K562 (cell line): ENCODE results near the gene TBX1. TPM values are rescaled to one million over a fixed set of nuclear protein-coding genes. Genes with fewer than 3 reads are reported as not detected.
A peak's percentile ranks its signal among the peaks of the same experiment; 100 is the strongest.

Experiments used
- CBX3 ChIP-seq, 2 experiments: IDR thresholded peaks; 1 replicate in 1 of 2; 2 replicates in 1 of 2; pipeline ENCODE4 v1.6.1; 2012; ENCODE audit warnings: inconsistent platforms in 2 of 2, low read length in 2 of 2, borderline replicate concordance in 1 of 2, control low read depth in 1 of 2
- CBX5 ChIP-seq: IDR thresholded peaks from 2 replicates; pipeline ENCODE4 v1.6.1; 2014; ENCODE audit warnings: low read depth, borderline replicate concordance
- CEBPG ChIP-seq, 3 experiments: fragments of 200-800 bp in 1 of 3; sonication (Bioruptor generic) in 1 of 3; sonication (generic) in 1 of 3; formaldehyde crosslinking in 1 of 3; IDR thresholded peaks in 2 of 3; conservative IDR thresholded peaks in 1 of 3; 2 replicates each; pipeline versions ENCODE4 v1.6.1 to v1.8.0; 2016 to 2022; ENCODE audit warnings: missing compliant biosample characterization in 2 of 3, missing genetic modification characterization in 2 of 3, mild to moderate bottlenecking in 1 of 3, missing genetic modification reagents in 1 of 3
- CEBPZ ChIP-seq: fragments of 150-350 bp; IDR thresholded peaks from 2 replicates; pipeline ENCODE4 v1.6.1; 2014; ENCODE audit warnings: low read depth, mild to moderate bottlenecking, low read length, borderline replicate concordance
- CHD4 ChIP-seq: fragments of 200-600 bp; sonication (generic); IDR thresholded peaks from 3 replicates; pipeline ENCODE4 v1.6.1; 2012; ENCODE audit warnings: low read depth, mild to moderate bottlenecking, mixed read lengths, low read length, inconsistent platforms; ENCODE audit not compliant: insufficient read depth, insufficient replicate concordance, poor library complexity, severe bottlenecking
- EZH2 ChIP-seq: IDR thresholded peaks from 2 replicates; pipeline ENCODE4 v1.6.1; 2012; ENCODE audit warnings: low read depth, mild to moderate bottlenecking, inconsistent platforms, low read length, borderline replicate concordance
- GTF2A2 ChIP-seq: IDR thresholded peaks from 2 replicates; pipeline ENCODE4 v1.6.1; 2016; ENCODE audit warnings: mild to moderate bottlenecking, missing genetic modification characterization, missing compliant biosample characterization
- KAT2B ChIP-seq: IDR thresholded peaks from one replicate; pipeline ENCODE4 v1.6.1; 2012; ENCODE audit warnings: low read depth, mild to moderate bottlenecking, control low read depth, inconsistent platforms, low read length, moderate library complexity
- NFIC ChIP-seq: fragments of 450-650 bp; IDR thresholded peaks from 2 replicates; pipeline ENCODE4 v1.6.1; 2017; ENCODE audit warnings: mild to moderate bottlenecking, inconsistent platforms
- RFX7 ChIP-seq: fragments of 250-450 bp; sonication (Bioruptor Pico); IDR thresholded peaks from 2 replicates; pipeline ENCODE4 v1.5.1; 2021; ENCODE audit warnings: mild to moderate bottlenecking
- TBL1XR1 ChIP-seq, 2 experiments: IDR thresholded peaks; 2 replicates each; pipeline ENCODE4 v1.6.1; 2012; ENCODE audit warnings: improper control_type of control experiment in 2 of 2, low read length in 2 of 2, mild to moderate bottlenecking in 1 of 2
- THAP12 ChIP-seq: fragments of 250-450 bp; sonication (Bioruptor Pico); IDR thresholded peaks from 2 replicates; pipeline ENCODE4 v1.9.0; 2021; ENCODE audit warnings: mild to moderate bottlenecking, inconsistent platforms
- VEZF1 ChIP-seq: fragments of 200-800 bp; sonication (Bioruptor generic); IDR thresholded peaks from 2 replicates; pipeline ENCODE4 v1.6.1; 2017; ENCODE audit warnings: missing genetic modification characterization, missing compliant biosample characterization
- ZBED1 ChIP-seq: IDR thresholded peaks from 2 replicates; pipeline ENCODE4 v1.6.1; 2014
- ZFPM2 ChIP-seq: fragments of 250-450 bp; sonication (Bioruptor Pico); IDR thresholded peaks from 2 replicates; pipeline ENCODE4 v1.5.1; 2022; ENCODE audit warnings: mild to moderate bottlenecking
- ZNF174 ChIP-seq: fragments of 250-450 bp; sonication (Bioruptor Pico); IDR thresholded peaks from 2 replicates; pipeline ENCODE4 v1.4.0; 2020; ENCODE audit warnings: mild to moderate bottlenecking
- ZNF24 ChIP-seq: fragments of 450-650 bp; IDR thresholded peaks from 2 replicates; pipeline ENCODE4 v1.6.1; 2016
- ZNF449 ChIP-seq: fragments of 250-450 bp; sonication (Bioruptor Pico); IDR thresholded peaks from 2 replicates; pipeline ENCODE4 v1.8.0; 2022; ENCODE audit warnings: moderate library complexity, mild to moderate bottlenecking, inconsistent platforms
- polyA plus RNA-seq, 8 experiments: library from polyadenylated mRNA; depleted of rRNA in 4 of 8; stranded (reverse) in 5 of 8; unstranded in 3 of 8; fragments of >200 nt; fragmentation: Nextera tagmentation in 2 of 8; fragmentation: Illumina TruSeq in 1 of 8; extraction: Ambion mirVana in 2 of 8; extraction: Trizol in 1 of 8; gene quantifications; 2 replicates each; pipeline versions ENCODE4 v1.2.1 to v1.2.3, GENCODE V29; 2011 to 2014; ENCODE audit warnings: inconsistent platforms in 1 of 8, missing spikeins in 1 of 8
- total RNA-seq, 7 experiments: library from RNA; depleted of rRNA in 6 of 7; stranded (reverse); fragments of >200 nt in 6 of 7; fragmentation: Illumina TruSeq in 2 of 7; extraction: Trizol in 2 of 7; gene quantifications; 2 replicates each; pipeline versions ENCODE4 v1.2.1 to v1.2.3, GENCODE V29; 2011 to 2021; ENCODE audit warnings: low replicate concordance in 1 of 7

TBX1 gene
- total and polyA plus RNA-seq, 9 of the 15 experiments (the other 6 are each of a cell fraction or from before 2014, with no cell fraction given): 0.07 to 35.0 (median 3.9) TPM

- TF ChIP-seq KAT2B (no peak), ZBED1 (no peak), TBL1XR1 (IDR thresholded peaks at IDR 0.05; ENCODE audit: low read length in 2 of 2) (0 out of 4 replicates have a peak, but pooled peaks of 1 of the 2 experiments have one; percentile 29), ZNF174 (CRISPR knock-in tag) (no peak), ZNF449 (no peak), THAP12 (CRISPR knock-in tag) (0 out of 2 replicates have a peak, but pooled peaks have one; percentile 21), ZFPM2 (CRISPR knock-in tag) (0 out of 2 replicates have a peak, but pooled peaks have one; percentile 60), CBX5 (peak; percentile 15; the same call in 1 of the 2 replicates), GTF2A2 (tag) (no peak), ZNF24 (no peak), CEBPZ (no peak), RFX7 (CRISPR knock-in tag) (no peak), CEBPG (CRISPR knock-in tag; IDR thresholded peaks at IDR 0.05) (no peak), CEBPG (tag; conservative IDR thresholded peaks at IDR 0.05 in 1 of 2, IDR thresholded peaks at IDR 0.05 in 1 of 2) (peak in 1 of 2 experiments; percentile 45; a peak in 2 of 4 replicates), CBX3 (IDR thresholded peaks at IDR 0.05; ENCODE audit: borderline replicate concordance in 1 of 2, low read length in 2 of 2) (no peak), CHD4 (no peak), VEZF1 (CRISPR knock-in tag) (no peak; the same call in none of the 2 replicates), NFIC (0 out of 2 replicates have a peak, but pooled peaks have one; percentile 12), EZH2 (no peak)
Observed at GRCh38 chr22:19765477-19766239, 5.1 kb downstream of the TBX1 start (continued).
